Stimulated activated CD8-positive, alpha-beta memory T cell treated with anti-CD3 and anti-CD28 coated beads, Interleukin-15, amount 100 ng/mL, for 48 hours (primary cell): Measurements from ENCODE around the gene MRPL53.
"Not testable (repeated sequence)": the region's sequence is repeated elsewhere in the genome, so short reads cannot be mapped to it uniquely, and the experiment has no call there.

Source experiments
- DNase-seq, 2 donors: peaks; one replicate each; pipeline ENCODE4 v3.0.0-alpha.2; 2020; ENCODE audit warnings: low read depth in 2 of 2

Gene MRPL53

GRCh38 chr2:74454654-74455511 lies 17.6 kb downstream of the MRPL53 start, which contains the start of gene INO80B:
Gene INO80B (plus strand): TSS chr2:74455087. CDS start chr2:74455117, 30 bp downstream.
- peak; percentile 92 to 95 for DNase-seq

GRCh38 chr2:74450570-74451190 lies 21.8 kb downstream of the MRPL53 start:
- DNase-seq, result no peak

DNA sequence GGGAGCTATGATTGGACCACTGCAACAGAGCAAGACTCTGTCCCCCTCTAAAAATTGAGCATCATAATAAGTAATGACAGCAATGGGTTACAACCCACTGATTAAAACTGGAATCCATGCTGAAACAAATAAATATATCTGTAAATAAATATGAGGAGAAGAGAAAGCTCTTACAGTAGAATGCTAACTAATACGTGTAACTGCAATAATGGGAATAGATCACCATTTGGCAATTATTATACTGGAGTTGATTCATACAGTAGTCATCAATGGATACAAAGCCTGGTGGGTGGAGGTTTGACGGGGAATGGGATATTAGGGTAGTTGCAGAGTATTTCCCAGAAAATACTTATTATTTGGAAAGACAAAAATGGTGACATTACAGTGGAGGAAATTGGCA lies 23.7 kb downstream of the MRPL53 start:
- DNase-seq, result no peak

- DNase-seq, result no peak
These were observed 25.1 kb downstream of the MRPL53 start for GRCh38 chr2:74447230-74447999.

DNA sequence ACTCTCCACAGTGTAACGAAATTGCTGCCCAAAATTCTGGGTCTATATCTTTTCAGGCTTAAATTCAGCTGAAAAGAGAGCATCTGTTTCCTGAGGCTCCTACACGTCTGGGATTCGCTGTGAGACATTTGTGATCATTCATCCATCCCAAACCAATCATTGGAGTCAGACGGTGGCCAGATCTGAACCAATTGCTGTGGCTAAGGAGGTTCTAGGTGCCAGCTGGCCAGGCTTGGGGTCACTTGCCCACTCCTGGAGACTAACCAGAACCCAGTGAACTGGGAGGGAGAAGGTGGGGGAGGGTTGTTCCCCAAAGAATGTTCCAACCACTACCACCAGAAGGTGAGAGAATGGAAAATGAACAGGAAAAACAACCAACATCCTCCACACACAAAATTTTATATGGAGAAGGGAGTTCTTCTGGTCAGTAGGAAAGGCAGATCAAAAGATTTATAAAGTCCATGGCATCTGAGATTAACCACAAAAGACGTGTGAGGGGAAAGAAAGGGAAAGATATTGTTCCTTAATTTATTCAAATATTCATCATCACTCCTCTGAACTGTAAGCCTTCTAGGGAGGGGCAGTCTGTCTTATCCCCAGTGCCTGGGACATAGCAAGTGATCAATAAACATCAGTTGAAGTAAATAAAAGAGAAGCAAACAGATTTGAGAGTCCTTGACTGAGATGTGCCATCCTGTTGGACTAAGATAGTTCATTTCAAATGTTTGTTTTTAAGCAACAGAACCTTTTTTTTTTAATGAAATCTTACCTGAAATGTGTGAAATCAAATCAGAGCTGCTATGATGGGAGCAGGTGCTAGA lies 27.8 kb downstream of the MRPL53 start:
- no peak for DNase-seq

GRCh38 chr2:74442483-74443297 lies 29.8 kb downstream of the MRPL53 start:
- not testable (repeated sequence) for DNase-seq

GRCh38 chr2:74441690-74442482 lies 30.6 kb downstream of the MRPL53 start, which contains the start of gene RTKN:
Gene RTKN (minus strand): TSS chr2:74441937. CDS start chr2:74441816, 121 bp downstream.
- DNase-seq, result no peak

- DNase-seq, result no peak
These were observed 31.2 kb downstream of the MRPL53 start for GRCh38 chr2:74441170-74441689.

DNA sequence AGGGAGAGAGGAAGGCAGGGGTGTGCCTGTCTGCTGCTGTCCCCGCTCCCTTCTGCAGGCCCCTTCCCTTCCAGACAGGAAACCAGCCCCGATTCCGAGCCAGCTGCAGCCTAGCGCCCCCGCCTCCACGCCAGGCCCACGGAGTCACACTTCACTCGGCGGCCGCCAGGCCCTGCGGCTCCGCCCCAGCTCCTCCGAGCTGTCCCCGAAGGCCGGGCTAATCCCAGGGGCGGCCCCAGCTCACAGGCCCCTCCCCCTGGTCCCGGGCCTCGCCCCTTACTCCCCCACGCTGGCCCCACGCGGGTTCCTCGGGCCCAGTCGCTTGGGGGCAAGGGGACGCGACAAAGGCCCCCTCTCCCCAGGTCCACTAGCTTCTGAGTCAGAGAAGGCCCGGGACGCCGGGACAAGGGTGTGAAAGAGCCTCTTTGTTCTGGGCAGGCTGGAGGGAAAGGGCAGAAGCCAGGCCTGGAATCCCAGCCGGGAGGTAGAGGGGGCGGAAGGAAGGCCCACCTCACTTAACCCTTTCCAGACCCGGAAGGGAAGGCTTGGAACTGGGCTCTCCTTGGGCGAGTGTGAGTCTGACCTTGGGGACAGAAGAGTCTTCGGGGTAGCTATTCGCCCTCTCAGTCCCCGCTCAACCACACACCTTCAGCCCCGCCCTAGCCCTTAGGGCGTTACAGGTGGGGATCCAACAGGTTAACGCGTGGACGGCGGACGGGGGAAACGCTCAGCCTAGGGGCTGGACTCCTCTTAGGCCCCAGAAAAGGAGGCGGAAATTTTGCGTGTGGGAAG lies 31.9 kb downstream of the MRPL53 start:
- DNase-seq, result peak; percentile 40 to 53

DNA sequence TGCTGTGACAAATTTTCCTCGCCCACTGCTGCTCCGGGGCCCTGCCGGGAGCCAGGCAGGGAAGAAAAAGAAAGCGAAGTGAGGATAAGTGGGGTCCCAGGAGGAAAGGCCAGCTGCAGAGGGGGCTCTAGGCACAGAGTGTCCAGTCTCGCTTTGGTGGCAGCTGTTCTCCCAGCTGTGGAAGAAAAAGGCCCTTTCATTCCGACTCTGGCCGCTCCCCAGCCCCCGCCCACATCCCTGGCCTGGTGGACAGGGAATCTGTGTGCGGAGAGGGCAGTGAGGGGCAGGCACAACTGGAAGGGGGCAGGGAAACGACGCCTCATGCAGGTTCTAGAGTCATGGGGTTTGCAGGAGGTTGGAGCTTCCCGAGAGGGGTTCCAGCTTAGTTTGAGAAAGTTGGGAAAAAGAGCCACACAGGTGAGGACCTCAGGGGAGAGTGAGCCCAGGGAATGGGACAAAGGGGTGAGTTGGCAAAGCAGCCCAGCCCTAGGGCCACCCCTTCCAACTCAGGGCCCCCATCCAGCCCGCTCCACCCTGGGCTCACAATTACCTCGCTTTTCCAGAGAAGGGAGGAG lies 32.6 kb downstream of the MRPL53 start:
- no peak for DNase-seq

GRCh38 chr2:74439373-74439772 lies 33.1 kb downstream of the MRPL53 start:
- DNase-seq, result no peak

DNA sequence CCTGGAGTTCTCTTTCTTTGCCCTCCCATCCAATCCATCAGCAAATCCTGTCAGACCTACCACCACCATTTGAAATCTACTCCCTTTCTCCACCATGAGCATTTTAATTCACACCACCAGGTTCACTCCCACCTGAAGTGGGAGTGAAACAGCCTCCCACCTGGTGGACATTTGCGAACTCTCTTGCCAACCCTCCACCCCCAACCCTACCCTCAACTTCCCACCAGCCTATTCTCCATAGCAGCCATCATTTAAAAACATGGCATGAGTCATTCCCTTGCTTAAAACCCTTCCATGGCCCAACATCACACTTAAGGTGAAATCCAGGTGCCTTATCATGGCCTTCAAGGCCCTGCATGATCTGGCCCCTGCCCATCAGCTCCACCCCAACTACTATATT lies 34.2 kb downstream of the MRPL53 start:
- no peak for DNase-seq

DNA sequence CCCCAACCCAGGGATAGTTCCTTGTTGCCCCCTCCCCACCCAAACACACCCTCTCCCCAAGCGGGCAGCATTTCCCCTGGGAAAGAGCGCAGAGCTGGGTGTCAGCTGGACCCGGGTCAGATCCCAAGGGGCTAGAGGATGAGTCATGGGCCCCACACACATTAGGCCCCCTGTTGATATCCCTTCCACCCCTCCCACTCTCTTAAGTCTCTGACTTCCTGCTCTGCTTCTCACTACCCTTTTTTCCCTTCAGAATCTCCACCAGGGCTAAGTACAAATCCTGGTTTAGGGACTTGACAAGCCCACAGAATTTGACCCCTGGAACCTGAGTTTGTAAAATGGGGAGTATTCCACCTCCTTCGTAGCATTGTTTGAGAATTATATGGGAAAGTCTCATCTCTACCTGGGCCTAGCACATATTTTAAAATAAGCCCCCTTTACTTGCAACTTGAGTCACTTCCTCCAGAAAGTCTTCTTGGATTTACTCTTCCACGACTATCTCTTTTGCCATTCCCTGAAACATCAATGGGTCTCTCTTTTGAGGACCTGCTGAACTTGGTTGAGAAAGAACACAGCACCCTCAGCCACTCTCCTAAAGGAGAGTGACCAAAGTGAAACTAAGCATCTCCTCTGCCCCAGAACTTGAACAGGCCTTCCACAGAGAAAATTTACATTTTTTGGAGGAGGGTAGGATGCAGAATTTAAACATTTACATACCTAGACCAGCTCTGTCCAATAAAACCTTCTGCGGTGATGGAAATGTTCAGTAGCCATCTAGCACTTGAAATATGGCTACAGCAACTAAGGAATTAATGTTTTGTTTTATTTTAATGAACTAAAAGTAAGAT lies 35.4 kb downstream of the MRPL53 start:
- no peak for DNase-seq

DNA sequence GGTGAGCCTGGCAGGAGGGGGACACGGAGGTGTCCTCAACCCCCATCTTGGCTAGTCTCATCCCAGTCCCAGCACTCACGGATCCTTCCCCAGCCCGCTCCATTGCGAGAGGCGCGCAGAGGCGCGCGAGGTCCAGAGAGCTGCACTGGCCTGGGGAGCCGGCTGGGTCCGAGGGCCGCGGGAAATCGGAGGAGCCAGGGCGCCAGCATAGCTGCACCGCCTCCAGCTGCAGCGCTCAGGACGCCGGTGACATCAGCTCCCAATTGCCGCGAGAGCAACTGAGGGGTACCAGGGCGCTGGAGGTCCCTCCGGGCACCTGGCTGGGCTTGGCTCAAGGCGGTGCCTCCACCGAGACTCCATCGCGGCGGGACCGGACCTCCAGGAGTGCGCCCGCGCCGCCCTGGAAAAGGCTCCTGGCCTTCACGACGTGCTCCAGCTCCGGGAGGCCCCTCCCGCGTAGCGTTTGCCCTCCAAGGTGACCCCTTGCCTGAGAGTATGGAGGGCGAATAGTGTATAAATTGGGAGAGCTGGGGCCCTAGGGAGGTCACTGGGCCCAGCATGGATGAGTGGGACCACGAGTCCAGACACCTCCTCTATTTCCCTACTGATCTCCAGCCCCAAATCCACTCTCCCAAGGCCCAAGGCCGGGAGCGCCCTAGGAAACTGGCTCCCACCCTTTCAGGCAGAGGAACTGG lies 36.2 kb downstream of the MRPL53 start:
- DNase-seq, result no peak

- no peak for DNase-seq
These were observed 42.0 kb downstream of the MRPL53 start for GRCh38 chr2:74430502-74430901.
